Pancreas (tissue), 10 donors: ENCODE data around the gene GPR18. TPM values are rescaled to one million over a fixed set of nuclear protein-coding genes. Genes with fewer than 3 reads are reported as not detected.

Experiments used
- ATAC-seq, 4 donors: fragments of 200-7000 bp; cut with Tn5 transposase; one replicate each; pipeline versions ENCODE4 v1.8.0 to v1.9.1; 2020; ENCODE audit warnings: mild to moderate bottlenecking in 4 of 4, moderate library complexity in 4 of 4
- DNase-seq, 6 donors: peaks; one replicate each; pipeline ENCODE4 v3.0.0-alpha.2; 2020
- FAIRE-seq: peaks from 2 replicates; lab custom pipeline; 2012; peaks lifted over from hg19 to GRCh38; lab: Jason Lieb, UNC
- H3K27ac ChIP-seq, 4 donors: fragments of 200-600 bp; sonication (generic); 1 replicate in 3 of 4; 2 replicates in 1 of 4; pipeline versions ENCODE4 v1.5.0 to v1.8.0; 2020
- H3K27me3 ChIP-seq, 4 donors: fragments of 200-600 bp; one replicate each; pipeline ENCODE4 v1.8.0; 2021
- H3K36me3 ChIP-seq, 3 donors: fragments of 200-600 bp; sonication (generic) in 1 of 3; one replicate each; pipeline versions ENCODE4 v1.5.0 to v1.8.0; 2020 to 2021
- H3K4me1 ChIP-seq, 3 donors: fragments of 200-600 bp; one replicate each; pipeline ENCODE4 v1.8.0; 2021
- H3K4me3 ChIP-seq, 4 donors: fragments of 200-600 bp; sonication (generic) in 2 of 4; one replicate each; pipeline versions ENCODE4 v1.5.0 to v1.8.0; 2020 to 2021
- H3K9me3 ChIP-seq, 4 donors: fragments of 200-600 bp; one replicate each; pipeline ENCODE4 v1.8.0; 2021
- CTCF ChIP-seq, 4 donors: fragments of 200-600 bp; sonication (generic) in 3 of 4; IDR thresholded peaks; one replicate each; pipeline versions ENCODE4 v1.5.0 to v1.8.0; 2021; ENCODE audit warnings: antibody characterized with exemption in 4 of 4
- WGBS, 2 donors: extraction: QIAGEN DNeasy Blood & Tissue Kit; methylation state at CpG; one replicate each; pipeline ENCODE4 v1.1.7; 2013; 5-methylcytosine and 5-hydroxymethylcytosine counted together
- intact Hi-C, 3 donors: fragments of 100-400 bp; cut with DNase I; formaldehyde crosslinking; loops; one replicate each; pipeline versions ENCODE4 v1.11.1 to v1.14.2; 2022
- polyA plus RNA-seq, 2 donors: library from polyadenylated mRNA; stranded (reverse); fragments of 200-250 nt; gene quantifications; one replicate each; pipeline ENCODE4 v1.2.3, GENCODE V29; 2013
- total RNA-seq, 6 donors: library from RNA; stranded (reverse); fragmentation: NEBNext Ultra II Directional in 4 of 6; extraction: Animal tissue kit (Norgen Biotek cat#: 25700) in 4 of 6; gene quantifications; one replicate each; pipeline versions ENCODE4 v1.2.1 to v1.2.4, GENCODE V29; 2021 to 2023
- donor health status: healthy with polysubstance abuse.
- donor health status: DM: no; HTN: no; CAD: no; lungs with moderate emphysema.
- donor health status: DM: no; HTN: no; CAD: no.
- donor health status: control.
- donor health status: control.
- donor health status: Bipolar disorder and iron deficiency.
- donor health status: DM: yes; HTN: yes; CAD: no.
- donor health status: DM: no; HTN: no; CAD: no.
- donor health status: DM: no; HTN: no; CAD: no.
- donor health status: DM: yes; HTN: yes; CAD: no.

The GPR18 gene
- total and polyA plus RNA-seq, 8 donors = 0.14 to 0.22 TPM; not detected in 6

GRCh38 chr13:99261059-99261458, 2.9 kb upstream of the GPR18 start:
- Histone ChIP-seq H3K27ac (no peak overlapping the region), H3K36me3 (no peaks in the 10 kb centered on the region), H3K4me1 (no peaks in the 10 kb centered on the region), H3K4me3 (no peak overlapping the region), H3K27me3 (no peaks in the 10 kb centered on the region), H3K9me3 (no peaks in the 10 kb centered on the region)
- intact Hi-C loops = loop anchor here in 2 of 3 donors (5.0 to 10.0 kb wide), 2 partner anchors 84 to 174 kb away; no protein-coding TSS in a partner anchor
- TF ChIP-seq CTCF (IDR thresholded peaks at IDR 0.05) = no peak
- ATAC-seq (no peak), FAIRE-seq (no peak), DNase-seq (no peak)
- WGBS, 2 donors = 97 to 100% methylated on average over 1 of the region's 1 CpG

DNA sequence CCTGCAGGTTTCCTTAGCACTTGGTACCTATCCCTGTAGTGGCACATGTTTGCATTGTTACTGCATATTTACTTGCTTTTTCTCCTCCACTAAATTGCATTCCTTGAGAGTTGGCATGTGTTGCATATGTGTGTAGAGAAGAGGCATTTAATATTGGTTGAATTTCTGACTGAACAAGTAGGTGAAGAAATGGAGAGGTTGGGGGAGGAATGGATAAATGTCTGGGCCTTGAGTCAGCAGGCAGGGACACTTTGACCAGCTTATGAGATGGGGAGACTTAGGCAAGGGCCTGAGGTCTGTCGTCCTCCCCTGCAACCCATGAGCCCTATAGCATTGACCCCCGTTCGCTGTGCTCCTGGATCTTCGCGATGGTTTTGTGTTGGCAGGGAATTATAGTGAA, 2.0 kb upstream of the GPR18 start:
- no peak for ATAC-seq
- no peak for FAIRE-seq
- H3K9me3 ChIP-seq = no peaks in the 10 kb centered on the region
- H3K4me3 ChIP-seq = no peak overlapping the region
- no peaks in the 10 kb centered on the region for H3K27me3 ChIP-seq
- H3K4me1 ChIP-seq = no peaks in the 10 kb centered on the region
- no peak for DNase-seq
- no peak for TF ChIP-seq CTCF (IDR thresholded peaks at IDR 0.05)
- no peak overlapping the region for H3K27ac ChIP-seq
- intact Hi-C loops = loop anchor here in 2 of 3 donors (5.0 to 10.0 kb wide), 2 partner anchors 83 to 175 kb away; no protein-coding TSS in a partner anchor
- H3K36me3 ChIP-seq = no peaks in the 10 kb centered on the region
- WGBS, 2 donors = 71 to 73% methylated on average over 5 of the region's 5 CpGs

- no peaks in the 10 kb centered on the region for H3K9me3 ChIP-seq
- ATAC-seq (no peak), DNase-seq (no peak), FAIRE-seq (peak; percentile 9)
- H3K4me1 ChIP-seq = no peaks in the 10 kb centered on the region
- WGBS, 2 donors = 86 to 96% methylated on average over 3 of the region's 3 CpGs
- H3K27ac ChIP-seq = no peak overlapping the region
- H3K36me3 ChIP-seq = no peaks in the 10 kb centered on the region
- no peak overlapping the region for H3K4me3 ChIP-seq
- TF ChIP-seq CTCF (IDR thresholded peaks at IDR 0.05) = no peak
- no peaks in the 10 kb centered on the region for H3K27me3 ChIP-seq
- intact Hi-C loops = no loop called here
Measured at GRCh38 chr13:99258946-99259345, 767 bp upstream of the GPR18 start.

GRCh38 chr13:99257291-99257690, 888 bp downstream of the GPR18 start:
- H3K27ac ChIP-seq = no peak overlapping the region
- no peak for DNase-seq
- no peaks in the 10 kb centered on the region for H3K9me3 ChIP-seq
- no peak overlapping the region for H3K4me3 ChIP-seq
- no peaks in the 10 kb centered on the region for H3K27me3 ChIP-seq
- no peaks in the 10 kb centered on the region for H3K36me3 ChIP-seq
- TF ChIP-seq CTCF (IDR thresholded peaks at IDR 0.05) = no peak
- no peak for ATAC-seq
- 75 to 80% methylated on average over 2 of the region's 2 CpGs for WGBS, 2 donors
- H3K4me1 ChIP-seq = no peaks in the 10 kb centered on the region
- intact Hi-C loops = no loop called here
- no peak for FAIRE-seq

DNA sequence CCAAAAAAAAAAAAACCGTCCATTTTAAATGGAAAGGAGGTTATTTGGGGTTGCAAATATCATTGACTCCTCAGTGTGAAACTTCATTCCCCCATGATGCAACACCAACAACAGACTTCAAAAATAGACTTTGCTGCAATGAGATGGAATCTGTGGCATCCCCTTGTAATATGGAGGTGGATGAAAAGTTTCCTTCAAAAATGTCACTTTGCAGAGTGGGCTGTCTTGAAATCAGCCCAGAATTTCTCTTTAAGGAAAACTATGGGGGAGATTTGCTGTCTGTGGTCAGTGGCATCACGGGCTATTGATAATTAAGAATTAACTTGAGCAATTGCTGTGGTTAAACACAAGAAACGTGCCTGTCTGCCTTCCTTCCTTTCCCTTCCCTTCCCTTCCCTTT, 1.5 kb downstream of the GPR18 start:
- Histone ChIP-seq H3K36me3 (no peaks in the 10 kb centered on the region), H3K27ac (no peak overlapping the region), H3K27me3 (no peaks in the 10 kb centered on the region), H3K9me3 (no peaks in the 10 kb centered on the region), H3K4me1 (no peaks in the 10 kb centered on the region), H3K4me3 (no peak overlapping the region)
- ATAC-seq (no peak), DNase-seq (no peak), FAIRE-seq (no peak)
- 80 to 89% methylated on average over 3 of the region's 3 CpGs for WGBS, 2 donors
- no peak for TF ChIP-seq CTCF (IDR thresholded peaks at IDR 0.05)
- intact Hi-C loops = no loop called here
